ENCODE measurements around the gene ADGRG6.
"Not testable (repeated sequence)": the region's sequence is repeated elsewhere in the genome, so short reads cannot be mapped to it uniquely, and the experiment has no call there.

Gene ADGRG6

DNA sequence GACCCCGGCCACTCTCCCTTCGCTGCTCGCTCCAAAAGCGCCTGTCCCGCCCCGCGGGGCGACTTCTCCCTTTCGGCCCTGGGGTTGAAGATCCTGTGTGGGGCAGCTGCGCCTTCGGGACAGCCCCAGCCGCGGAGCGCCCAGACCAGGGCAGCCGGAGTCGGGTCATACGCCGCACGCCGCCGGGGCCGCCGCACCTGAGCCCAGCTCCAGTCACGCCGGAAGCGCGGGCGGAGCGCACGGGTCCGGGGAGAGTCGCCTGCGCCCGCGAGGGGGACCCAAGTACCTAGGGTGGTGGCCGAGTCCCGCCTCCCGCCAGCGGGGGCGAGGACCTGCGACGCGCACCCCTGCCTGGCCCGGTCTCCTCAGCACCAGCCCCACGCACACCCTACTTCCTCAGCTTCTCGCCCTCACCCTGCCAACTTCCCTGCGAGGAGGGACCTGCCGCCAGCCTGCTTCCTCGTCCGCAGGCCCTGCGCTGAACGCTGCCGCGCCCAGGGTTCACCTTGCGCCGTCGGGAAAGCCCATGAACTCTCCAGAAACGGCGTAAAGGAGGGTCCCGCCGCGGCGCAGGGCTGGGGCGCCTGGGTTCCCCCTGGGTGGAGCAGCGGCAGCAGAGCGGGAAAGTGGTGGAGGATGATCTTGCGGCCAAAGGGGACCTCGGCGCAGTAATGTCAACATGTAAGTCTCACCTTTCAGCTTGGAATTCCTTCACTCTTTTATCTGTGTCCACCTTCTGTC lies at the start of gene ADGRG6:
Gene ADGRG6 (plus strand): TSS at position 357 of the 741 bp plus-strand sequence. CDS start 323 bp downstream, at position 680.
- no peak for DNase-seq (ENCODE audit: low read depth, low spot score)

DNA sequence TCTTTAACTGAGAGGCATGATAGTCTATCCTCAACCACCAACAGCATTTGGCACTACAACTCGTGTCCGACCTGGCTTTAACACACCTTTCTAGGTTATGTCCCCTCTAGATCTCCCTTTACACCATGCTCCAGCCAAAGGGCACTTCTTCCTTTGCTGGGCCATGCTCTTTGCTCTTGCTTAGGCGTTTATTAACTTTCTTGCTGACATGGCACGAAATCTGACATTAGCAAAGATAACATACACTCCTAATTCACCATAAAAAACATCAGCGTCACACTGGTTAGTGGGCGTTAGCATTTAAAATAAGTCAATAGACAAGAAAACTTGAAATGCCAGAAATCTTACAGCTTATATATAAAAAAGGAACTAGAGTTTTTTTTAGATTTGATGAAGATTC lies 47.3 kb upstream of the ADGRG6 start:
- DNase-seq (ENCODE audit: low read depth, low spot score): no peak

DNA sequence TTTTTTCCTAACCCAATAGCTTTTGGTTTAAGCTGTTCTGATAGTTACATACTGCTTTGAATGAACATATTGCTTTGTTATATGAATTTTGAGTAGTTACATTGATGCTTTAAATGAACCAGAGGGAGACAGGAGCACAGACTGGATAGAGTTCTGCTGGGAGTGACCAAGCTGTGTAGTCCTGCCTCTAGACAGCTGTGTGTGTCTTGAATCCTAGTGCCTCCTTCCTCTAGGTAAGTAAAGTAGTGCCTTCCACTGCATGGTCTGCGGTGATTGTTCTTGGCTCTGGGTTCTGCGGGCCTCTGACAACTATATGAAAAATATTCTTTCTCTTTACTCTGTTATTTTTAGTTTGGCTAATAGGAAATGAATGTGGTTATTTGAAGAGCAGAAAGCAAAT lies 46.0 kb upstream of the ADGRG6 start:
- no peak for DNase-seq (ENCODE audit: low read depth, low spot score)

DNA sequence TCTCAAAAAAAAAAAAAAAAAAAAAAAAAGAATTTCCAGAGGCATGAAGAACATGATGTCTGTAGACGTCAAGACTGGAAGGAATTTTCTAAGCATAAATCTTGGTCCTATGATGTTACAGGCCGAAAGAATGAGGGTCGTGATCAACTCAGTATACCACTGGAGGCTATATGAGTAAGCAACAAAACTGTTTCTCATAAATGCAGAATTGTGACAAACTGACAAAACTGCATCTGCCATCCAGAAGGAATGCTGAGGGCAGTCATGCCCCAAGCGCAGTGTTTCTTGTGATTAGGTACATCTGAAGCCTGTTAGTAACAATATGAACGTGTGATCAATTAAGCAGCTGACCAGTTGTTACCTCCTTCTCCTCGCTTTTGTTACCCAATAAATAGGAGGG lies 43.5 kb upstream of the ADGRG6 start:
- no peak for DNase-seq (ENCODE audit: low read depth, low spot score)

DNA sequence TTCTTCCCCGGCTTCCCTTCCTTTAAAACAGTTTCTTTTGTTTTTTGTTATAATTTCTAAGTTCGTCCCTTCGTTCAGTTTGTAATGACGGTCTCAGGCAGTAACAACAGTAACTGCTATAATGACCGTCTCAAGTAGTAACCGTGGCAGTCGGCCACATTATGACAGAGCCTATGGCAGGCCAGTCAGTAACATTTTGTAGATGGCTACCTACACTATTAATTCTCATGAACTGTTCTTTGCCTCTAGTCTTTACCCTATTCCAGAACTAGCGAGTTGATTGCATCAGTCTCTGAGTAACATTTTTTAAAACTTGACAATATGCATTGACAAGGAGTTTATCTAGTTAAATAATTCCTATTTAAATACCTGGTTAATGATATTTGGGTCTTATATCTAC lies 43.0 kb upstream of the ADGRG6 start:
- DNase-seq (ENCODE audit: low read depth, low spot score): no peak

DNA sequence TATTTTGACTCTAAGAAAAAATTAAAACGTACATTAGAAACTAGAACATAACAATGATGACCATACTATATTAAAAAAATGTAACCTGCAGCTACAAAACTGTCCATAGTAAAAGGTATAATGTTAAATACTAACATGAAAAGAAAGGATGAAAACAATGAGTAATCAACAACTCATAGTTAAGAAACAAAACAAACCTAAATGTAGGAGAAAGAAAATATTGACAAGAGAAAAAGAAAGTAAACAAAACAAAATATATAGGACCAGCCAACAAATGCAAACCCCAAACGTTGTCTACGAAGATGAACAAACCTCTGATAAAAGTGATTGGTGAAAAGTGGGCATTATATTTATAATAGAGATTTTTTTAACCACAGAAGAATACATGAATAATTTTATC lies 41.1 kb upstream of the ADGRG6 start:
- no peak for DNase-seq (ENCODE audit: low read depth, low spot score)

DNA sequence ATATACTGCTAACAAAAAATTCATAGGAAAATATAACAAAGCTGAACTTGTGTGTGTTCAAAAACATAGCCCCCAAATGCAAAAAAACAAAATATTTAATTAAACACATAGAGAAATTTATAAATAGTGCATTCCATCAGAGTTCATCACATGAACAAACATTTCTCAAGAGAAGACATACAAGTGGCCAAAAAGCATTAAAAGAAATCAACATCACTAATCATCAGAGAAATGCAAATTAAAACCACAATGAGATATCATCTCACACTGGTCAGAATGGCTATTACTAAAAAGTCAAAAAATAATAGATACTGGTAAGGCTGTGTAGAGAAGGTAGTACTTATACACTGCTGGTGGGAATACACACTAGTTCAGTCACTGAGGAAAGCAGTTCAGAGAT lies 39.6 kb upstream of the ADGRG6 start:
- DNase-seq (ENCODE audit: low read depth, low spot score): no peak

DNA sequence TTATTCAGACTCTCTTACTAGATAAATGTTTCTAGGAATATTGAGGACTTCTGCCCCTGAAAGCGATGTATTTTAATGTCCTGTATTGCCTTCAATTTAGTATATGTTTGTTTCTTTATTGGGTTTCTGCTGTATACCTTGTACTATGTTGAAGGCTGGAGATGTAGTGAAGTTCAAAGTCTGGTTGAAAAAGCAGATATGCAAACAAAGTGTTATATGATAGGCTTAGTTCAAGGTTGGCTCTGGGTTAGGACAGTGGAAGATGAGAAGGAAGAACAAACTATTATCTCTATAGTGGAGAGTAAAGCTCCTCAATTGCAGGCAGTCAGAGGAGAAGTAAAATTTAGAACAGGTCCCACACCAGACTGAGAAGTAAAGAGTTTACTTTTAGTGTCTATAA lies 36.3 kb upstream of the ADGRG6 start:
- DNase-seq (ENCODE audit: low read depth, low spot score): no peak

DNA sequence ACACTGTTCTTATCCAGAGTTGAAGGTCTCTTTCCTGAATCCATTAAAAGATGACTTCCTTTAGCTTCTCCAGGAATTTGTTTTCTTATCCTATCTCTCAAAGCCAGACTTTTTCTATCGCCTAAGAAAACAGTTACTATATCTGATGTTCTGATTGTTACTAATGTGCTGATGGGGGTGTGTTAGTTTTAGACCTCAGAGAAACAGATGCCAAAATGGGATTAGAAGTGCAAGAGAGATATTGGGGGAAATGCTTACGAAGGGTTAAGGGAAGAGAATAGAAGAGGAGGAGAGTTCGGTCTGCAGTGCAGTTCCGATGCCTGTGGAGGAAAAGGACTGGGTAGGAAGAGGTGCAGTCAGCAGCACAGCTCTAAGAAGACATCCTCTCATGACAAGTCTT lies 35.7 kb upstream of the ADGRG6 start:
- no peak for DNase-seq (ENCODE audit: low read depth, low spot score)

DNA sequence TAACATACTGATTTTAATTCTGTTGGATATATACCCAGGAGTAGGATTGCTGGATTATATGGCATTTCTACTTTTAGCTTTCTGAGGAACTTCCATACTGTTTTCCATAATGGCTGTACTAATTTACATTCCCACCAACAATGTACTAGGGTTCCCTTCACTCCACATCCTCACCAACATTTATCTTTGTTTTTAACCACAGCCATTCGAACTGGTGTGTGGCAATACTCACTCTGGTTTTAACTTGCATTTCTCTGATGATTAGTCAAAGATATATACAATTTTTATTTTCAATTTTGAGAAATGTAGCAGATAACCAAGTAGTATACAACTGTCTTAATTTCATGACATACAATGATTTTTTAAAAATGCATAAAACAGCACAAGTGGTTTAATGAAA lies 30.3 kb upstream of the ADGRG6 start:
- DNase-seq (ENCODE audit: low read depth, low spot score): no peak

DNA sequence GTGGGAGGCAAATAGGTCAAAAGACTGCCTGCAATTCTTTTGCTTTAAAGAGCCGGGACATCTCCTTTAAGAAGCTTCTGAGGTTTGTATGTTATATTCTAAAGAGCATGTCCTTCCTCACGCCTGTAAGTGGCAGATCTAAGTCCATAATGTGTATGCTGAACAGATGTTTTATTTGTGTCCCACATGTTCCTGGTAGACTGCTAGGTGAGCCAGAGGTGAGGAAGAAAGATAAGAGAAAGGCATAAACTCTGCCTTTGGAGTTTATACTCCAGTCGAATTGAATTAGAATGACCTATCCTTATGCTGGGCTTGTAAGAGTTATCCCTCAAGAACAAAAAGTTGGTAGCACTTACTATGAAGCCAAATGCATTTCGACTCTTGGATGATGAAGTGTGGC lies 27.2 kb upstream of the ADGRG6 start:
- DNase-seq (ENCODE audit: low read depth, low spot score): no peak

DNA sequence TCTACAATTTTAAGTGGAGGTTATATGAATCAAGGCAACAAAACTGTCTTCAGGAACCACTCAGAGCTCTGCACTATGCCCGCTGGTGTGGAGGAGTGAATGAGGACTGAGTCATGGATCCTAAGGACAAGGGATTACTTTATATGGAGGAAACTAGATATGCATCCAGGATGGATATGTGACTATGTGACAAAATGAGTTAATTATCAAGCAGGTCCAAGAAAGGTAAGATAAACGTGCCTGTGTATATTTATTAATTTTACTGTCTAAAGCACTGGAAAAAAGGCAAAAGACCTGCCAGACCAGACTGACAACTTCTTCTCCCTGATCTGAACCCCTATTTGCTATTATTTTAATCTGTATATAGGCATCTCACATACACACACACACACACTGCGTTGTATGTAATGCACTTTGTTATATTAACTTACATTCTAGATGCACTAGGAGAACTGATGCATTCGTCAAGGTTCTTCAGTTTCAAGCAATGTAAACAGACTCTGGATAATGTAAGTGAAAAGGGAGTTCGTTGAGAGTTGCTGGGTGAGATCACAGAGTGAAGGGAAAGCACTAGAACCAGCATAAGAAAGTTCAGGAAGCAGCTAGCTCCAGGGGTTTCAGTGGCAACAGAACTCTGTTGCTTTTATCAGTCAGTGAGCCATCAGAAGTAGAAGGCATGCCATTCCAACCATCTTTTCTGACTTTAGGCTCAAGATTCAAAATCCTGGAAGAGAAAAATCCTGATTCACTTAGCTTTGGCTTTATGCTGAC lies 26.4 kb upstream of the ADGRG6 start:
- DNase-seq (ENCODE audit: low read depth, low spot score): peak; percentile 7

DNA sequence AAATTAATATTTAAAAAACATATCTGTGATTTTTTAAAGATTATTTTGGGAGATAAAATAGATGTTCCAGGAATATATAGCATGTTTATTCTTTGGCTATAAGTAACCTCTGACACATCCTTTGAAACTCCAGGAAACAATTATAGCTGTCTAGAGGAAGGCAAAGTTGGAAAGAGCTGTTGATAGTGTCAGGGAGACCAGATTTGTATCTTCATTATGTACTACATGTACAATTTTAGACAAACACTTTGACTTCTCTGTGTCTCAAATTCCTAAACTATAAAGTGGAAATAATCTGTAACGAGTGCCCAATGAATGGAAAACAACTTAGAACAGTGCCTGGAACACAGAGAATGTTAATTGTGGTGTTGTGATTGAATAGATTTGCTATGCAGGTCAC lies 25.6 kb upstream of the ADGRG6 start:
- DNase-seq (ENCODE audit: low read depth, low spot score): no peak

DNA sequence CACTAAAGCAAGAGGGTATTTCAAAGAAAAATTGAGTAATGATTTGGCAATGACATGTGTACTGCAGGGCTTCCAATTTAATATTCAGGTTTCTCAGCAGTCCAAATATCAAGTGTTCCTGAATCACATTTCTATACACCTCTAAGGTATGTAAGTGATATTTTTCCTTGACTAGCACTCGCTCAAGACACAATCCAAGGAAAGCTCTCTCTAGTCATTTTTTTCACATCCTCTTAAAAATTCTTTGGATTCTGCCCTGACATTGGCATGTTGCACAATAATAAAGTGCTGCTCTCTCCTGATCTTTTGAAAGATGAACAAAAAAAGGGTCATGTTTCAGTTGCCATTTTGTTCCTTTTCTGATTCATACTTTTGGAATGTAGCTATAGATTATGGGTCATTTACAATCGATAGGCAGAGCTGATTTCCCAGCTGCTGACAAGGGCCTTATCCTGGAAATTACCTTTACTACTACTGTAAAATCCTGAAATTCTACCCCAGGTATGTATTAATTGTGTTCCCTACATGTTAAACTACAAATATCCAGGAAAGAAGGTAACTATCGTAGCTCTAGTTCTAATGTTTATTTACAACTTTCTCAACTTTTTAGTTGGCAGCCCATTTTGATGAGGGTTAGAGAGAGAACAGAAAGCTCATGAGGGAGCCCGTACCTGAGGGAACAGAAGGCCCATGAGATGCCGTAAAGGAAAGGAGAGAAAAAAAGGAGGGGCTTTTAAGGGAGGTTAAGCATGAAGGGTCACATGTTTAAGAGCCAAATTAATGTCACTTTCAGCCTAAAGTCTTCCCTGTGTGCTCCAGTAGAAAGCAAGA lies 22.2 kb upstream of the ADGRG6 start:
- DNase-seq (ENCODE audit: low read depth, low spot score): no peak

DNA sequence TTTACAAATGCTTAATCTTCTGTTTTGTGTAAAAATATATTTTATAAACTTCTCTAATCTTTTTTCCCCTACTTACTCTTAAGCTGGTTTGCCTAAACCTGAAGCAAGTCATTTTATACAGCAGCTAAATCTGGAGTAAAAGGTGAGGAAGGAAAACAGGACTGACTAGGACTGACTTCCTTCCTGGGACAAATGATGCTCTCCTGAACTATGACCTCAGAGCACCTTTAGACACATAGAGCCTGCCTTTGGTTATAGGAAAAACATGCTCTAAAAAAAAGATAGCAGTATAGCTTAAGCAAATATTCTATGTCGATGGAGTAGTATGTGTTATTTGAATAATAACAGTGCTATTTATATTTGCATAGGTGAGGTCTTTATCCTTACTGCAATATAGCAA lies 21.5 kb upstream of the ADGRG6 start:
- DNase-seq (ENCODE audit: low read depth, low spot score): no peak

DNA sequence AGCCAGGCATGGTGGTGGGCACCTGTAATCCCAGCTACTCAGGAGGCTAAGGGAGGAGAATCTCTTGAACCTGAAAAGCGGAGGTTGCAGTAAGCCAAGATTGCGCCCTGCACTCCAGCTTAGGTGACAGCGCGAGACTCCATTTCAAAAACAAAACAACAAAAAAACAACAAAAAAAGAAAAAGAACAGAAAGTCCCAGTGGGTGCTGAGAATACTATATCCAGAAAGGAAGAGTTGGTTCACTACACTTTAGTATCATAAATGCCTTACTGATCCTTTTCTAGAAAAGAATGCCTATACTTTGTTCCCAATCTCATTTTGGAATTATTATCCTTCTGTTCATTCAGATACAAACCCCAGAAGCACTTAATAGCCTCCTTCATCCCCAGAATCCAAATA lies 20.9 kb upstream of the ADGRG6 start:
- no peak for DNase-seq (ENCODE audit: low read depth, low spot score)

DNA sequence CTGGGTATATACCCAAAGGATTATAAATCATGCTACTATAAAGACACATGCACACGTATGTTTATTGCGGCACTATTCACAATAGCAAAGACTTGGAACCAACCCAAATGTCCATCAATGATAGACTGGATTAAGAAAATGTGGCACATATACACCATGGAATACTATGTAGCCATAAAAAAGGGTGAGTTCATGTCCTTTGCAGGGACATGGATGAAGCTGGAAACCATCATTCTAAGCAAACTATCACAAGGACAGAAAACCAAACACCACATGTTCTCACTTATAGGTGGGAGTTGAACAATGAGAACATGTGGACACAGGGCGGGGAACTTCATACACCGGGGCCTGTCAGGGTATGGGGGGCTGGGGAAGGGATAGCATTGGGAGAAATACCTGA lies 18.7 kb upstream of the ADGRG6 start:
- DNase-seq (ENCODE audit: low read depth, low spot score): not testable (repeated sequence)

DNA sequence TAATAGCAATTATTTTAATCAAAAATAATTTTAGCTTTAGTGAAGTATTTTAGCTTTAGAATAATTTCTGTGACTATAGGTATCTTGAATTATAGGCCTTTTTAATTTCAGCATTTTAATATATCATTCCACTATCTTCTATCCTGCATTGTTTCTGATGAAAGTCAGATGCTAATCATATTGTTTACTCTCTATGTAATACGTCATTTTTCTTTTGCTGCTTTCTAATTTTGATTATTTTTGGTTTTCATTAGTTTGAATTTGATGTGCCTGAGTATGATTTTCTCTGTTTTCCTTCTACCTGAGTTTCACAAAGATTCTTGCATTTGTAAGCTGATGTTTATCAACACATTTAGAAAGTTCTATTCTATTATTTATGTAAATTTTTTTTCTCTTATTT lies 17.4 kb upstream of the ADGRG6 start:
- no peak for DNase-seq (ENCODE audit: low read depth, low spot score)

DNA sequence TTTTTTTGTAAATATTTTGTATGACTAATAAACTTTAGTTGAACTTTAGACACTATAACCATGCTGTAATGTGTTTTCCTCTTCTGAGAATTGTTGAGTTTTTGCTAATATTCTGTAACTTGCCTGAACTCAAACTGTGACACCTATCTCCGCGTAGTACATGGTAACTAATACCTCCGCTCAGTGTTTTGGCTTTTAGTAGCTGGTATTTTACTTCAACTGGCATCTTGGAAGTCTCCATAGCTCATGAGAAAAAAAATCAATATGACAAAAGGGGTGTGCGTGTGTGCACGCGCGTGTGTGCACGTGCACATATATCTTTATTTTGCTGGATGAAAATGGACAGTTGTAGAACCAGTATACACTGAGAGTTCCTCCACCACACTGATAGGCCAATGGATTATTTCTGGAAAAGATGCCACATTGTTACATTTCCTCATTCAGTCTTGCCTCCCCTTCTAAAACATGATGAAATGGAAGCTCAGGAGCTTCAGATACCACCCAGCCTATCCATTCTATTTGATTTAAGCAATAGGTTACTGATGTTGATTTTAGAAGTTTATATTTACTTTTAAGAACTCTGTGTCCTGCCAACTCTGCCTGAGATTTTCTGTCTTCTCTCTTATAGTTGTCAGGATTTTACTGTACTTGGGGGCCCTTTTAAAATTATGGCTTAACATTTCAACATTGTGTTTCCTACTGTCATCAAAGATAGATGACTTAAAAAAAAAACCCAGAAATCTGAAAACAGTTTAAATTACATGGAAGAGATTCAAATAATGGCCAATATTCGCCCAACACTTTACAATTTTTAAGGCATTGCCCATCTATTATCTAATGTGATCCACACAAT lies 16.3 kb upstream of the ADGRG6 start:
- DNase-seq (ENCODE audit: low read depth, low spot score): no peak

DNA sequence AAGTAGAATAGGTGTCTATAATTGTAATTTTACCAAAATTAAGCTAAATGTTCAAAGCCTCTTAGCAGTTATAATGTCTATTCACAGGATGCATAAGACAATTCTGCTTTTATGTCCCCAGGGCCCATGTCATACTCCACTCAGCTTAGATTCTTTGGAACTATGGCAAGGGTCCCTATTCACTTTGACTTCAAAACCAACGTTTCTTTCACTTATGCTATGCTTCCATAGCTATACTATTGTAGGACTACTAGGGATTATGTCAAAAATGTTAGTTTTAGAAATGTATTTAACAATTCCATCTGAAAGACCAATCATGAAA lies 15.8 kb upstream of the ADGRG6 start:
- DNase-seq (ENCODE audit: low read depth, low spot score): no peak

DNA sequence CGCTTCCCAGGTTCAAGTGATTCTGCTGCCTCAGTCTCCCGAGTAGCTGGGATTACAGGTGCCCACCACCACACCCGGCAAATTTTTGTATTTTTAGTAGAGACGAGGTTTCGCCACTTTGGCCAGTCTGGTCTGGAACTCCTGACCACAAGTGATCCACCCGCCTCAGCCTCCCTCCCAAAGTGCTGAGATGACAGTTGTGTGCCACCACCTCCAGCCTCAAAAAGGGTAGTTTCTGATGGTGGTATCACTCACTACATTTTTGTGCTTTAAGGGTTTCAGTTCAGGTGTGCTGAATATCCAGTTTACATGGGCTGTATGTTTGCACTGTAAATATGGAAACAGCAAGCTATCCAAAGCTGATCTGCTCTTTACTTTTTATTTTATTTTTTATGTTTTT lies 12.1 kb upstream of the ADGRG6 start:
- no peak for DNase-seq (ENCODE audit: low read depth, low spot score)

DNA sequence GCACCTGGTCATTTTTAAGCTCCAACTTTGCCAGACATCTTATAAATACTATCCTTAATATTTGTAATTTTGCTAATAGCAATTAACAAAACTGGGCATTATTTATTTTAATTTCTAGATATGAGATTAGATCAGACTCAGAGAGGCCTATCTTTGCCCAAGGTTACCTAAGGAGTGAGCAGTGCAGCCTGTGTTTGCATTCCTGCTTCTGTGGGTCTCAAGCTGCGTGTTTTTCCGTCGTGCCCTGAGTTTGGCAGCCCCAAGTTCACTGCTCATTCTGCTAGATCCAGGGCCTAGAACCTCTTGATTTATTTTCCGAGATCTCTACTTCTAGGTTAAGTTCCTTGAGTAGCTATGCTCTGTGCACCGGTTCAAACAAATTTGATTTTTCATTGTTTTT lies 11.0 kb upstream of the ADGRG6 start:
- no peak for DNase-seq (ENCODE audit: low read depth, low spot score)
